HepG2 (cell line): ENCODE data around the gene DIAPH3. TPM values are rescaled to one million over a fixed set of nuclear protein-coding genes. Genes with fewer than 3 reads are reported as not detected.

Source experiments
- ARNTL ChIP-seq: sonication (generic); formaldehyde crosslinking; IDR thresholded peaks from 2 replicates; pipeline ENCODE4 v1.4.0; 2020; ENCODE audit warnings: mild to moderate bottlenecking, missing genetic modification reagents
- DNMT3B ChIP-seq: conservative IDR thresholded peaks from 2 replicates; pipeline ENCODE4 v1.6.1; 2016; ENCODE audit warnings: missing biosample characterization, control low read depth
- EEA1 ChIP-seq: sonication (generic); formaldehyde crosslinking; IDR thresholded peaks from 2 replicates; pipeline ENCODE4 v1.5.1; 2020; ENCODE audit warnings: mild to moderate bottlenecking, missing genetic modification reagents, borderline replicate concordance
- KDM5B ChIP-seq: sonication (generic); formaldehyde crosslinking; IDR thresholded peaks from 2 replicates; pipeline ENCODE4 v1.4.0; 2020; ENCODE audit warnings: missing genetic modification reagents, mild to moderate bottlenecking, borderline replicate concordance
- MYNN ChIP-seq: sonication (generic); formaldehyde crosslinking; IDR thresholded peaks from 2 replicates; pipeline ENCODE4 v1.4.0; 2020; ENCODE audit warnings: mild to moderate bottlenecking, low read depth, missing genetic modification reagents
- NR2F6 ChIP-seq, 2 experiments: IDR thresholded peaks; 2 replicates each; pipeline ENCODE4 v1.6.1; 2016; ENCODE audit warnings: antibody characterized with exemption in 1 of 2, mild to moderate bottlenecking in 1 of 2
- POGK ChIP-seq: sonication (generic); formaldehyde crosslinking; conservative IDR thresholded peaks from 2 replicates; pipeline ENCODE4 v1.8.0; 2022; ENCODE audit warnings: mild to moderate bottlenecking, moderate library complexity, missing genetic modification reagents
- POLR2A ChIP-seq, 2 experiments: IDR thresholded peaks; 2 replicates each; pipeline ENCODE4 v1.6.1; 2011; ENCODE audit warnings: low read depth in 2 of 2, low read length in 2 of 2, mild to moderate bottlenecking in 1 of 2, moderate library complexity in 1 of 2; ENCODE audit not compliant: insufficient read depth in 1 of 2
- SKIL ChIP-seq: sonication (generic); formaldehyde crosslinking; IDR thresholded peaks from 2 replicates; pipeline ENCODE4 v1.8.0; 2022; ENCODE audit warnings: missing genetic modification reagents, mild to moderate bottlenecking, moderate library complexity, borderline replicate concordance
- SRY ChIP-seq: sonication (generic); formaldehyde crosslinking; IDR thresholded peaks from 2 replicates; pipeline ENCODE4 v1.8.0; 2022; ENCODE audit warnings: mild to moderate bottlenecking, missing genetic modification reagents
- XBP1 ChIP-seq: sonication (generic); formaldehyde crosslinking; IDR thresholded peaks from 2 replicates; pipeline ENCODE4 v1.5.0; 2020; ENCODE audit warnings: missing genetic modification reagents
- ZNF101 ChIP-seq: sonication (generic); formaldehyde crosslinking; IDR thresholded peaks from 2 replicates; pipeline ENCODE4 v1.4.0; 2020; ENCODE audit warnings: mild to moderate bottlenecking, low read depth, missing genetic modification reagents, borderline replicate concordance
- ZNF256 ChIP-seq: sonication (generic); formaldehyde crosslinking; conservative IDR thresholded peaks from 2 replicates; pipeline ENCODE4 v1.4.0; 2020; ENCODE audit warnings: missing genetic modification reagents
- ZNF275 ChIP-seq: sonication (generic); formaldehyde crosslinking; IDR thresholded peaks from 2 replicates; pipeline ENCODE4 v1.8.0; 2022; ENCODE audit warnings: missing genetic modification reagents, mild to moderate bottlenecking, inconsistent platforms, borderline replicate concordance
- ZNF367 ChIP-seq: sonication (generic); formaldehyde crosslinking; IDR thresholded peaks from 2 replicates; pipeline ENCODE4 v1.4.0; 2020; ENCODE audit warnings: missing genetic modification reagents, borderline replicate concordance
- ZNF562 ChIP-seq: sonication (generic); formaldehyde crosslinking; IDR thresholded peaks from 2 replicates; pipeline ENCODE4 v1.8.0; 2022; ENCODE audit warnings: missing genetic modification reagents, borderline replicate concordance
- ZNF800 ChIP-seq: sonication (generic); formaldehyde crosslinking; IDR thresholded peaks from 2 replicates; pipeline ENCODE4 v1.4.0; 2020; ENCODE audit warnings: missing genetic modification reagents
- polyA plus RNA-seq, 8 experiments: library from polyadenylated mRNA; depleted of rRNA in 3 of 8; stranded (reverse) in 7 of 8; unstranded in 1 of 8; fragments of >200 nt; fragmentation: Illumina TruSeq in 4 of 8; extraction: Trizol in 4 of 8; gene quantifications; 2 replicates each; pipeline versions ENCODE4 v1.2.1 to v1.2.3, GENCODE V29; 2011 to 2016; ENCODE audit warnings: low read depth in 4 of 8, missing spikeins in 1 of 8, mixed read lengths in 1 of 8; ENCODE audit not compliant: insufficient read depth in 1 of 8
- total RNA-seq, 5 experiments: library from RNA; depleted of rRNA; stranded (reverse); fragments of >200 nt; fragmentation: Illumina TruSeq; extraction: Trizol; gene quantifications; 2 replicates each; pipeline ENCODE4 v1.2.3, GENCODE V29; 2016; ENCODE audit warnings: low read depth in 1 of 5
- TF ChIP-seq, protein P1 (sequence below): sonication (generic); formaldehyde crosslinking; IDR thresholded peaks from 2 replicates; pipeline ENCODE4 v1.9.0; 2021; ENCODE audit warnings: missing genetic modification reagents, borderline replicate concordance

DIAPH3 gene
- total and polyA plus RNA-seq, 2 of the 13 experiments (the other 11 are each of a cell fraction or from before 2014, with no cell fraction given), result 4.0 to 9.3 TPM

DNA sequence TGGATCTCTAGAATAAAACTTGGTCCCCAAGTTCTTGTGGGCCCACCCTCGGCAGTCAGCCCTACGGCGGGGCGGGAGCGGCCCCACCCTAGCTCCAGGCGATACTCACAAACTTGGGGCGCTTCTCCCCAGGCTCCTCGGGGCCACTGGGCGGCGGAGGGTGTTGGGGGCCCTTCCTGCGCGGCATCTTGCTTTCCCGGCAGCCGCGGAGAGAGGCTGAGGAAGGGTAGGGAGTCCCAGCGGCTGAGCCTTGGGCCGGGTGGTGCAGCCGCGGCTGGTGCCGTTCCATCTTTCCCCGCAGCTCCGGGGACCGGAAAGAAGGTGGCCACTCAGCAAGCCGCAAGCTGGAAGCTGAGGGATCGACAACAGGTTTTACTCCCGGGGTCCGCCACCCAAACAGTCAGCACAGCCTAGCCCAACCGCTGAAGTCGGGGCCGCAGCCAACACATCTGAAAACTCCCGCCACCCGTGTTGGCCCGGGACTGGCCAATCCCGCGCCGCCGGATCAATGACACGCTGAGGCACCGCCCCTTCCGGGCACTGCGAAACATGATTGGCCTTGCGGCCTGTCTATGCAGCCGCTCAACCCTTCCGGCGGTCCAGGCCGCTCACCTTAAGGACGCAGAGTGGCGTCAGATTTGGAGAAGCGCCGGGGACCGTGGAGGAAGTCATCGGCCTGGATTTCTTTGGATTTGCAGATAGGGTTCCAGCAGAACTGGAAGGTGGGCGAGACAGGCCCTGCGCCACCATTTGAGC lies at the start of gene DIAPH3 (continued):
- TF ChIP-seq SRY, result peak; percentile 67; the same call in 1 of the 2 replicates
- TF ChIP-seq EEA1 (CRISPR knock-in tag), result no peak
- 0 out of 2 replicates have a peak, but pooled peaks have one; percentile 28 for TF ChIP-seq ZNF367 (CRISPR knock-in tag)
- TF ChIP-seq POGK (CRISPR knock-in tag), result no peak; the same call in 1 of the 2 replicates
- peak; percentile 50 for TF ChIP-seq SKIL (CRISPR knock-in tag)
- TF ChIP-seq DNMT3B (CRISPR knock-in tag), result no peak
- TF ChIP-seq NR2F6 (IDR thresholded peaks at IDR 0.05), result no peak
- no peak for TF ChIP-seq NR2F6 (CRISPR knock-in tag; IDR thresholded peaks at IDR 0.05)
- no peak for TF ChIP-seq ZNF101 (CRISPR knock-in tag)
- TF ChIP-seq XBP1, result peak; percentile 72; the same call in 1 of the 2 replicates
- TF ChIP-seq MYNN (CRISPR knock-in tag), result no peak
- TF ChIP-seq, protein P1, sequence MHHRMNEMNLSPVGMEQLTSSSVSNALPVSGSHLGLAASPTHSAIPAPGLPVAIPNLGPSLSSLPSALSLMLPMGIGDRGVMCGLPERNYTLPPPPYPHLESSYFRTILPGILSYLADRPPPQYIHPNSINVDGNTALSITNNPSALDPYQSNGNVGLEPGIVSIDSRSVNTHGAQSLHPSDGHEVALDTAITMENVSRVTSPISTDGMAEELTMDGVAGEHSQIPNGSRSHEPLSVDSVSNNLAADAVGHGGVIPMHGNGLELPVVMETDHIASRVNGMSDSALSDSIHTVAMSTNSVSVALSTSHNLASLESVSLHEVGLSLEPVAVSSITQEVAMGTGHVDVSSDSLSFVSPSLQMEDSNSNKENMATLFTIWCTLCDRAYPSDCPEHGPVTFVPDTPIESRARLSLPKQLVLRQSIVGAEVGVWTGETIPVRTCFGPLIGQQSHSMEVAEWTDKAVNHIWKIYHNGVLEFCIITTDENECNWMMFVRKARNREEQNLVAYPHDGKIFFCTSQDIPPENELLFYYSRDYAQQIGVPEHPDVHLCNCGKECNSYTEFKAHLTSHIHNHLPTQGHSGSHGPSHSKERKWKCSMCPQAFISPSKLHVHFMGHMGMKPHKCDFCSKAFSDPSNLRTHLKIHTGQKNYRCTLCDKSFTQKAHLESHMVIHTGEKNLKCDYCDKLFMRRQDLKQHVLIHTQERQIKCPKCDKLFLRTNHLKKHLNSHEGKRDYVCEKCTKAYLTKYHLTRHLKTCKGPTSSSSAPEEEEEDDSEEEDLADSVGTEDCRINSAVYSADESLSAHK (CRISPR knock-in tag), result no peak; the same call in 1 of the 2 replicates
- no peak for TF ChIP-seq ZNF800
- TF ChIP-seq KDM5B (CRISPR knock-in tag), result peak; percentile 88
- peak; percentile 90 to 91 for TF ChIP-seq POLR2A (IDR thresholded peaks at IDR 0.05; ENCODE audit: insufficient read depth in 1 of 2, low read depth in 2 of 2, low read length in 2 of 2)
- TF ChIP-seq ZNF275 (CRISPR knock-in tag), result peak; percentile 77; the same call in 1 of the 2 replicates
- TF ChIP-seq ZNF256 (CRISPR knock-in tag), result no peak
- no peak; the same call in 1 of the 2 replicates for TF ChIP-seq ARNTL (CRISPR knock-in tag)
- TF ChIP-seq ZNF562 (CRISPR knock-in tag), result no peak
